ENCODE data around the gene NCAM1. TPM values are rescaled to one million over a fixed set of nuclear protein-coding genes. Genes with fewer than 3 reads are reported as not detected.

The NCAM1 gene
- polyA plus RNA-seq, 2 of the 4 experiments (the other 2 are of a cell fraction), result 0.01 to 0.12 TPM

GRCh38 chr11:113308601-113309000, 347.4 kb downstream of the NCAM1 start:
- TF ChIP-seq NPAS2 (CRISPR knock-in tag; IDR thresholded peaks at IDR 0.05; ENCODE audit: borderline replicate concordance), result no peak
- no peak for TF ChIP-seq RNF2 (IDR thresholded peaks at IDR 0.05; ENCODE audit: borderline replicate concordance, low read depth)
- TF ChIP-seq FOSL2 (IDR thresholded peaks at IDR 0.05), result no peak
- TF ChIP-seq FOSL2 (CRISPR knock-in tag; IDR thresholded peaks at IDR 0.05), result no peak
- TF ChIP-seq BCL3 (IDR thresholded peaks at IDR 0.05), result no peak
- no peak for TF ChIP-seq JUN (IDR thresholded peaks at IDR 0.05)
- no peak for TF ChIP-seq SREBF2 (IDR thresholded peaks at IDR 0.05)
- no peak for TF ChIP-seq ZFP36 (IDR thresholded peaks at IDR 0.05; ENCODE audit: borderline replicate concordance, partially characterized antibody)
- no peak for TF ChIP-seq CBX2 (IDR thresholded peaks at IDR 0.05; ENCODE audit: borderline replicate concordance, low read depth)
- no peak for TF ChIP-seq NFE2L2 (conservative IDR thresholded peaks at IDR 0.05; ENCODE audit: low read length)
- no peak for TF ChIP-seq NR3C1 (IDR thresholded peaks at IDR 0.05)
- 0% methylated on average over 2 of the region's 2 CpGs for WGBS (ENCODE audit: missing lambda C conversion rate)
- DNase-seq (ENCODE audit: low read depth in 1 of 2, low spot score in 1 of 2), result no peak
- Histone ChIP-seq H3K4me3 (no peak overlapping the region), H3K4me1 (no peaks in the 10 kb centered on the region), H3K27ac (no peak overlapping the region), H3K9me3 (no peaks in the 10 kb centered on the region), H3K4me2 (no peak overlapping the region)
- no peak for FAIRE-seq
- POLR2A ChIA-PET, result no interaction called here
- ATAC-seq, result no peak
- CTCF ChIA-PET, result interaction anchor here (1.3 kb wide), 1 partner anchor 422 kb away, joined by 3 read pairs; no protein-coding TSS in a partner anchor

GRCh38 chr11:113311536-113311935, 350.3 kb downstream of the NCAM1 start:
- no peak for FAIRE-seq
- no peak overlapping the region for H3K4me3 ChIP-seq
- WGBS (ENCODE audit: missing lambda C conversion rate), result 73% methylated on average over 1 of the region's 1 CpG
- DNase-seq (ENCODE audit: low read depth in 1 of 2, low spot score in 1 of 2), result no peak
- no peak overlapping the region for H3K27ac ChIP-seq
- TF ChIP-seq HOXB13 (CRISPR knock-in tag; IDR thresholded peaks at IDR 0.05; ENCODE audit: low read depth) (no peak), ELK1 (IDR thresholded peaks at IDR 0.05; ENCODE audit: low read depth, low read length) (no peak), HMGXB4 (CRISPR knock-in tag; IDR thresholded peaks at IDR 0.05; ENCODE audit: borderline replicate concordance) (no peak), KDM1A (IDR thresholded peaks at IDR 0.05; ENCODE audit: low read depth) (no peak), HEYL (CRISPR knock-in tag; IDR thresholded peaks at IDR 0.05) (no peak), ATOH8 (CRISPR knock-in tag; IDR thresholded peaks at IDR 0.05; ENCODE audit: low read depth) (no peak), FOSB (CRISPR knock-in tag; IDR thresholded peaks at IDR 0.05) (no peak), MAZ (IDR thresholded peaks at IDR 0.05; ENCODE audit: borderline replicate concordance, low read depth, low read length) (no peak), TP53 (CRISPR knock-in tag; IDR thresholded peaks at IDR 0.05) (no peak), CHD2 (IDR thresholded peaks at IDR 0.05; ENCODE audit: low read length, partially characterized antibody) (no peak), FOXS1 (CRISPR knock-in tag; IDR thresholded peaks at IDR 0.05) (no peak), CEBPB (IDR thresholded peaks at IDR 0.05) (no peak), NR3C1 (IDR thresholded peaks at IDR 0.05) (no peak), POLR2A (IDR thresholded peaks at IDR 0.05; ENCODE audit: low read length) (no peak), ZFP36 (IDR thresholded peaks at IDR 0.05; ENCODE audit: borderline replicate concordance, partially characterized antibody) (no peak), HOXB5 (CRISPR knock-in tag; IDR thresholded peaks at IDR 0.05) (no peak), SMC3 (IDR thresholded peaks at IDR 0.05) (no peak), FOSL2 (IDR thresholded peaks at IDR 0.05) (no peak), FOSL2 (CRISPR knock-in tag; IDR thresholded peaks at IDR 0.05) (no peak)
- no peak overlapping the region for H3K4me2 ChIP-seq
- peaks cover 10% of the 10 kb centered on the region; the same call in 2 of the 3 replicates for H3K4me1 ChIP-seq
- ChIA-PET CTCF (interaction anchor here (1.8 to 2.7 kb wide), 2 partner anchors 221 to 949 kb away, joined by 5 to 10 read pairs; no protein-coding TSS in a partner anchor), POLR2A (no interaction called here)
- ATAC-seq, result no peak
- no peaks in the 10 kb centered on the region for H3K9me3 ChIP-seq

Measured in A549 (cell line).